Prostate gland (tissue), 2 donors: ENCODE measurements around the gene SNRPD2. TPM values are rescaled to one million over a fixed set of nuclear protein-coding genes. Genes with fewer than 3 reads are reported as not detected.

Source experiments
- DNase-seq: peaks from one replicate; pipeline ENCODE4 v3.0.0-alpha.2; 2019; ENCODE audit warnings: low spot score
- H3K27ac ChIP-seq, 2 donors: fragments of 200-600 bp; sonication (generic); 2 replicates each; pipeline ENCODE4 v1.5.1; 2017 to 2019
- H3K27me3 ChIP-seq: fragments of 200-600 bp; sonication (generic); replicated peaks from 2 replicates; pipeline ENCODE4 v1.5.1; 2019; ENCODE audit not compliant: insufficient read depth
- H3K36me3 ChIP-seq, 2 donors: fragments of 200-600 bp; sonication (generic); 1 replicate in 1 of 2; 2 replicates in 1 of 2; pipeline versions ENCODE4 v1.5.1 to v1.8.1; 2017 to 2019
- H3K4me1 ChIP-seq: fragments of 200-600 bp; sonication (generic); replicated peaks from 2 replicates; pipeline ENCODE4 v1.5.1; 2019
- H3K4me3 ChIP-seq, 2 donors: fragments of 200-600 bp; sonication (generic); 2 replicates each; pipeline ENCODE4 v1.5.1; 2017 to 2019
- H3K9me3 ChIP-seq: fragments of 200-600 bp; sonication (generic); 2 replicates; pipeline ENCODE4 v1.5.1; 2017
- POLR2A ChIP-seq: fragments of 450-650 bp; IDR thresholded peaks from one replicate; pipeline ENCODE4 v1.6.1; 2016; ENCODE audit warnings: antibody characterized with exemption, mild to moderate bottlenecking
- POLR2AphosphoS5 ChIP-seq: sonication (generic); formaldehyde crosslinking; IDR thresholded peaks from one replicate; pipeline ENCODE4 v1.6.1; 2017; ENCODE audit warnings: antibody characterized with exemption
- WGBS: methylation state at CpG from one replicate; pipeline ENCODE4 v1.1.5; 2018; 5-methylcytosine and 5-hydroxymethylcytosine counted together
- intact Hi-C: fragments of 100-400 bp; cut with DNase I; formaldehyde crosslinking; loops from one replicate; pipeline ENCODE4 v1.14.2; 2022
- microRNA counts, 2 donors: library from miRNA; unstranded; fragments of <30 nt; microRNA quantifications; one replicate each; lab custom pipeline; 2016 to 2017
- microRNA-seq: library from miRNA; unstranded; fragments of <30 nt; microRNA quantifications from one replicate; pipeline ENCODE4, GENCODE V29; 2016
- small RNA-seq, 2 donors: library from RNA; depleted of rRNA; stranded (forward); fragments of <200 nt; gene quantifications; one replicate each; pipeline ENCODE3, GENCODE V24; 2016
- total RNA-seq, 2 donors: library from RNA; depleted of rRNA; stranded (reverse); fragments of >200 nt; gene quantifications; one replicate each; pipeline ENCODE4 v1.1.0, GENCODE V29; 2016
- TF ChIP-seq, protein P1 (sequence below), 4 experiments: fragments of 200-600 bp in 2 of 4; fragments of 450-650 bp in 2 of 4; sonication (generic) in 2 of 4; IDR thresholded peaks; 1 replicate in 3 of 4; 2 replicates in 1 of 4; pipeline ENCODE4 v1.5.1; 2016 to 2019; ENCODE audit warnings: antibody characterized with exemption in 4 of 4, mild to moderate bottlenecking in 2 of 4, moderate library complexity in 2 of 4

Gene SNRPD2
- total RNA-seq, 2 donors from 2014 or later, result 132 to 240 TPM

DNA sequence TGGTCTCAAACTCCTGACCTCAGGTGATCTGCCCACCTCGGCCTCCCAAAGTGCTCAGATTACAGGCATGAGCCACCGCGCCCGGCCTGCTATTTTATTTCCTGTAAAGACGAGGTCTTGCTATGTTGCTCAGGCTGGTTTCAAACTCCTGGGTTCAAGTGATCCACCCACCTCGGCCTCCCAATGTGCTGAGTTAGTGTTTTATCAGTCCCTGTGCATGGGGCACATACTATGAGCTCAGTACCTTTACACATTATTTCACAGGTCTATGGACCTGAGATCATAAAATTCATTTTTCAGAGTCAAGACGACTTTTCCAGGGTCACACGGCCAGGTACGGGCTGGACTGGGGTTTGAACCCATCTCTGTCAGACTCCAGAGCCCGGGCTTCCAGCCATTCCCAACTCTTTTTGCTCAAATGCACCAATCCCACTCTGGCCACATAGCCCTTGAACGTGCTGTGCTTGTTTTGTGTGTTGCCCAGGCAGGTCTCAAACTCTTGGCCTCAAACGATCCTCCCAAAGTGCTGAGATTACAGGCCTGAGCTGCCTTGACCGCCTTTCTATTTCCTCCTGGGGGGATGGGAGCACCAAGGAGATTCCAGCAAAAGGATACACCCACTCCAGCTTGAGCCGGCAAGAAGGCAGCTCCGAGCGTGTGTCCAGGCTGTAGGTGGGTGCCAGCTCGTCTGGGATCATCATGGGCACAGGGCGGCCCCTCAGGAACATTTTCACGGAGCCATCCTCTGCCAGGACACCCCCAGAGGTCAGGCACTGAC, 53.7 kb downstream of the SNRPD2 start:
- Histone ChIP-seq H3K36me3 (no peaks in the 10 kb centered on the region), H3K4me3 (peak overlapping the region; percentile 64 to 69), H3K4me1 (peaks cover 6% of the 10 kb centered on the region), H3K9me3 (no peaks in the 10 kb centered on the region), H3K27ac (peak overlapping the region in 1 of 2 donors; percentile 60), H3K27me3 (no peaks in the 10 kb centered on the region)
- 54% methylated on average over 19 of the region's 19 CpGs for WGBS
- peak; percentile 64 for TF ChIP-seq POLR2A
- TF ChIP-seq, protein P1, sequence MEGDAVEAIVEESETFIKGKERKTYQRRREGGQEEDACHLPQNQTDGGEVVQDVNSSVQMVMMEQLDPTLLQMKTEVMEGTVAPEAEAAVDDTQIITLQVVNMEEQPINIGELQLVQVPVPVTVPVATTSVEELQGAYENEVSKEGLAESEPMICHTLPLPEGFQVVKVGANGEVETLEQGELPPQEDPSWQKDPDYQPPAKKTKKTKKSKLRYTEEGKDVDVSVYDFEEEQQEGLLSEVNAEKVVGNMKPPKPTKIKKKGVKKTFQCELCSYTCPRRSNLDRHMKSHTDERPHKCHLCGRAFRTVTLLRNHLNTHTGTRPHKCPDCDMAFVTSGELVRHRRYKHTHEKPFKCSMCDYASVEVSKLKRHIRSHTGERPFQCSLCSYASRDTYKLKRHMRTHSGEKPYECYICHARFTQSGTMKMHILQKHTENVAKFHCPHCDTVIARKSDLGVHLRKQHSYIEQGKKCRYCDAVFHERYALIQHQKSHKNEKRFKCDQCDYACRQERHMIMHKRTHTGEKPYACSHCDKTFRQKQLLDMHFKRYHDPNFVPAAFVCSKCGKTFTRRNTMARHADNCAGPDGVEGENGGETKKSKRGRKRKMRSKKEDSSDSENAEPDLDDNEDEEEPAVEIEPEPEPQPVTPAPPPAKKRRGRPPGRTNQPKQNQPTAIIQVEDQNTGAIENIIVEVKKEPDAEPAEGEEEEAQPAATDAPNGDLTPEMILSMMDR (IDR thresholded peaks at IDR 0.05), result no peak
- peak; percentile 44 for TF ChIP-seq POLR2AphosphoS5
- peak; percentile 41 for DNase-seq
- intact Hi-C loops, result no loop called here

MicroRNAs encoded within 50 kb of the gene (microRNA counts, 767-probe panel; counts per million panel counts)
- microRNA hsa-miR-330-3p (lab: Ali Mortazavi, UCI) (0 to 431 counts per million in 2 donors), microRNA hsa-miR-330-5p (lab: Ali Mortazavi, UCI) (0 to 431 counts per million in 2 donors), microRNA hsa-miR-642a-5p (lab: Ali Mortazavi, UCI) (1,531 to 2,063 counts per million in 2 donors), microRNA hsa-miR-642b-3p (lab: Ali Mortazavi, UCI) (0 to 431 counts per million in 2 donors)

Small RNA genes within 50 kb of the gene (microRNA-seq; reads per million reads assigned to microRNA genes)
- gene MIR330 (60.6 reads per million, percentile 69 among the genes with 10 or more reads in this experiment), gene MIR642A (not detected), gene MIR642B (not detected)

Small RNA genes within 50 kb of the gene (small RNA-seq; reads per million reads assigned to genes)
- 0.09 to 0.20 reads per million in 2 donors for gene MIR642A
- 0 to 0.19 reads per million in 2 donors for gene RN7SL836P

Other genes with a start within 250 kb of the SNRPD2 start
- 1 to 10 TPM; 2.5 to 6.4 TPM for gene FOSB, start 224.0 kb downstream of the SNRPD2 start, total RNA-seq
- 10 to 100 TPM in 1 of 2 donors, 1 to 10 TPM in 1; 7.2 to 19.7 TPM for gene RTN2, start 194.9 kb downstream of the SNRPD2 start, total RNA-seq
- gene PPM1N, start 193.5 kb downstream of the SNRPD2 start, total RNA-seq, result 1 to 10 TPM in 1 of 2 donors, under 1 TPM in 1; 0.36 to 1.8 TPM
- gene VASP, start 184.5 kb downstream of the SNRPD2 start, total RNA-seq, result 100 to 1,000 TPM in 1 of 2 donors, 10 to 100 TPM in 1; 82.7 to 119 TPM
- 10 to 100 TPM in 1 of 2 donors, 1 to 10 TPM in 1; 7.2 to 14.5 TPM for gene OPA3, start 107.2 kb downstream of the SNRPD2 start, total RNA-seq
- 1 to 10 TPM in 1 of 2 donors, under 1 TPM in 1; 0.55 to 2.4 TPM for gene GPR4, start 89.7 kb downstream of the SNRPD2 start, total RNA-seq
- 10 to 100 TPM; 47.3 to 55.6 TPM for gene EML2, start 52.6 kb downstream of the SNRPD2 start, total RNA-seq
- gene GIPR, start 23.7 kb downstream of the SNRPD2 start, total RNA-seq, result 1 to 10 TPM; 2.6 to 4.9 TPM
- gene QPCTL, start 713 bp upstream of the SNRPD2 start, total RNA-seq, result 10 to 100 TPM in 1 of 2 donors, 1 to 10 TPM in 1; 5.2 to 18.4 TPM
- gene FBXO46, start 38.9 kb upstream of the SNRPD2 start, total RNA-seq, result 10 to 100 TPM; 21.8 to 26.7 TPM
- 1 to 10 TPM in 1 of 2 donors, not detected in 1; 1.8 TPM for gene MEIOSIN, start 41.5 kb upstream of the SNRPD2 start, total RNA-seq
- gene SIX5, start 77.3 kb upstream of the SNRPD2 start, total RNA-seq, result 10 to 100 TPM; 33.7 to 37.5 TPM
- 10 to 100 TPM; 52.8 to 88.2 TPM for gene DMPK, start 90.5 kb upstream of the SNRPD2 start, total RNA-seq
- gene DMWD, start 100.9 kb upstream of the SNRPD2 start, total RNA-seq, result 10 to 100 TPM; 35.5 to 96.7 TPM
- 1 to 10 TPM in 1 of 2 donors, under 1 TPM in 1; 0.50 to 5.2 TPM for gene RSPH6A, start 123.4 kb upstream of the SNRPD2 start, total RNA-seq
- 100 to 1,000 TPM in 1 of 2 donors, 10 to 100 TPM in 1; 76.4 to 104 TPM for gene SYMPK, start 171.2 kb upstream of the SNRPD2 start, total RNA-seq
- gene FOXA3, start 172.4 kb upstream of the SNRPD2 start, total RNA-seq, result 1 to 10 TPM in 1 of 2 donors, under 1 TPM in 1; 0.09 to 1.1 TPM
- gene IRF2BP1, start 194.2 kb upstream of the SNRPD2 start, total RNA-seq, result 10 to 100 TPM; 55.5 to 63.0 TPM
- 1 to 10 TPM; 8.7 to 9.1 TPM for gene MYPOP, start 210.7 kb upstream of the SNRPD2 start, total RNA-seq
- 1 to 10 TPM in 1 of 2 donors, not detected in 1; 4.1 TPM for gene NANOS2, start 222.8 kb upstream of the SNRPD2 start, total RNA-seq